GM21423 (cell line): ENCODE measurements around the gene PID1.
"Not testable (repeated sequence)": the region's sequence is repeated elsewhere in the genome, so short reads cannot be mapped to it uniquely, and the experiment has no call there.

Experiments
- ATAC-seq: cut with Tn5 transposase; IDR thresholded peaks from one replicate; pipeline ENCODE4 v1.9.1; 2021; ENCODE audit warnings: mild to moderate bottlenecking, moderate library complexity; ENCODE audit not compliant: unreplicated experiment

PID1 gene

GRCh38 chr2:229084447-229084846 is 186.6 kb downstream of the PID1 start:
- no peak for ATAC-seq

- no peak for ATAC-seq
Measured at GRCh38 chr2:229083606-229084340, 187.3 kb downstream of the PID1 start.

GRCh38 chr2:229081411-229081810 is 189.7 kb downstream of the PID1 start:
- no peak for ATAC-seq

GRCh38 chr2:229080172-229080571 is 190.9 kb downstream of the PID1 start:
- no peak for ATAC-seq

GRCh38 chr2:229076886-229077285 is 194.2 kb downstream of the PID1 start:
- ATAC-seq, result not testable (repeated sequence)

- ATAC-seq, result no peak
Measured at GRCh38 chr2:229073935-229074334, 197.2 kb downstream of the PID1 start.

- ATAC-seq, result no peak
Measured at GRCh38 chr2:229071292-229071976, 199.7 kb downstream of the PID1 start.

GRCh38 chr2:229066121-229066715 is 204.9 kb downstream of the PID1 start:
- ATAC-seq, result no peak

GRCh38 chr2:229064749-229065148 is 206.3 kb downstream of the PID1 start:
- ATAC-seq, result no peak

- no peak for ATAC-seq
Measured at GRCh38 chr2:229060147-229060546, 210.9 kb downstream of the PID1 start.

- ATAC-seq, result no peak
Measured at GRCh38 chr2:229059331-229060033, 211.6 kb downstream of the PID1 start.

GRCh38 chr2:229057976-229058553 is 213.0 kb downstream of the PID1 start:
- no peak for ATAC-seq

GRCh38 chr2:229054311-229054710 is 216.8 kb downstream of the PID1 start:
- no peak for ATAC-seq

GRCh38 chr2:229051798-229052197 is 219.3 kb downstream of the PID1 start:
- ATAC-seq, result no peak

GRCh38 chr2:229050133-229050532 is 221.0 kb downstream of the PID1 start:
- no peak for ATAC-seq

GRCh38 chr2:229048134-229048533 is 223.0 kb downstream of the PID1 start:
- ATAC-seq, result no peak

GRCh38 chr2:229045671-229046070 is 225.4 kb downstream of the PID1 start:
- no peak for ATAC-seq

GRCh38 chr2:229044581-229044980 is 226.5 kb downstream of the PID1 start:
- ATAC-seq, result no peak

GRCh38 chr2:229043681-229044080 is 227.4 kb downstream of the PID1 start:
- ATAC-seq, result no peak

- no peak for ATAC-seq
Measured at GRCh38 chr2:229042349-229042748, 228.7 kb downstream of the PID1 start.

- ATAC-seq, result no peak
Measured at GRCh38 chr2:229041691-229042090, 229.4 kb downstream of the PID1 start.
